Stomach (tissue), 9 donors: ENCODE measurements around the gene PEDS1. TPM values are rescaled to one million over a fixed set of nuclear protein-coding genes. Genes with fewer than 3 reads are reported as not detected.
"Not testable (repeated sequence)": the region's sequence is repeated elsewhere in the genome, so short reads cannot be mapped to it uniquely, and the experiment has no call there.

Experiments used
- DNase-seq, 2 donors: peaks; one replicate each; pipeline versions ENCODE4 v3.0.0 to v3.0.0-alpha.2; 2013 to 2019
- H3K27ac ChIP-seq, 5 donors: fragments of 200-600 bp in 4 of 5; sonication (generic) in 4 of 5; one replicate each; pipeline ENCODE4 v1.5.1; 2013 to 2019; ENCODE audit warnings: mild to moderate bottlenecking in 1 of 5, moderate library complexity in 1 of 5
- H3K27me3 ChIP-seq, 3 donors: fragments of 200-600 bp; sonication (generic); one replicate each; pipeline ENCODE4 v1.5.1; 2017 to 2019; ENCODE audit warnings: mixed run types in 1 of 3
- H3K36me3 ChIP-seq, 4 donors: fragments of 200-600 bp; sonication (generic); 1 replicate in 3 of 4; 2 replicates in 1 of 4; pipeline ENCODE4 v1.5.1; 2016 to 2019
- H3K4me1 ChIP-seq, 4 donors: fragments of 200-600 bp; sonication (generic); one replicate each; pipeline ENCODE4 v1.5.1; 2016 to 2019
- H3K4me3 ChIP-seq, 4 donors: fragments of 200-600 bp; sonication (generic) in 3 of 4; one replicate each; pipeline ENCODE4 v1.5.1; 2016 to 2019; ENCODE audit warnings: mild to moderate bottlenecking in 1 of 4
- H3K9me3 ChIP-seq, 4 donors: fragments of 200-600 bp; sonication (generic); one replicate each; pipeline ENCODE4 v1.5.1; 2016 to 2019
- EP300 ChIP-seq: sonication (generic); formaldehyde crosslinking; IDR thresholded peaks from one replicate; pipeline ENCODE4 v1.6.1; 2017; ENCODE audit warnings: antibody characterized with exemption
- POLR2A ChIP-seq, 4 donors: fragments of 450-650 bp; IDR thresholded peaks; one replicate each; pipeline ENCODE4 v1.6.1; 2016; ENCODE audit warnings: antibody characterized with exemption in 4 of 4, control low read depth in 2 of 4, mild to moderate bottlenecking in 1 of 4, moderate library complexity in 1 of 4
- POLR2AphosphoS5 ChIP-seq, 3 donors: sonication (generic); formaldehyde crosslinking; IDR thresholded peaks; one replicate each; pipeline ENCODE4 v1.6.1; 2016; ENCODE audit warnings: antibody characterized with exemption in 3 of 3
- WGBS, 5 donors: extraction: QIAGEN DNeasy Blood & Tissue Kit in 3 of 5; methylation state at CpG; one replicate each; pipeline versions ENCODE4 v1.1.5 to v1.1.7; 2013 to 2018; 5-methylcytosine and 5-hydroxymethylcytosine counted together
- intact Hi-C: fragments of 100-400 bp; cut with DNase I; formaldehyde crosslinking; loops from one replicate; pipeline ENCODE4 v1.15.1; 2023; ENCODE audit warnings: low total_unique reads
- polyA plus RNA-seq, 3 donors: library from polyadenylated mRNA; stranded (reverse); fragments of 200-250 nt; gene quantifications; one replicate each; pipeline ENCODE4 v1.2.3, GENCODE V29; 2013
- total RNA-seq, 5 donors: library from RNA; depleted of rRNA; stranded (reverse); fragments of >200 nt; gene quantifications; one replicate each; pipeline versions ENCODE4 v1.1.0 to v1.2.3, GENCODE V29; 2014 to 2016
- TF ChIP-seq, protein P1 (sequence below), 7 experiments: fragments of 450-650 bp in 4 of 7; fragments of 200-600 bp in 3 of 7; sonication (generic) in 3 of 7; IDR thresholded peaks; one replicate each; pipeline ENCODE4 v1.5.1; 2016 to 2019; ENCODE audit warnings: antibody characterized with exemption in 7 of 7, control low read depth in 2 of 7, mild to moderate bottlenecking in 1 of 7
- donor health status: healthy with polysubstance abuse.
- donor health status: Bipolar disorder and iron deficiency.
- donor health status: healthy.

Gene PEDS1
- total and polyA plus RNA-seq, 8 donors, result 1.8 to 79.4 (median 17.5) TPM

DNA sequence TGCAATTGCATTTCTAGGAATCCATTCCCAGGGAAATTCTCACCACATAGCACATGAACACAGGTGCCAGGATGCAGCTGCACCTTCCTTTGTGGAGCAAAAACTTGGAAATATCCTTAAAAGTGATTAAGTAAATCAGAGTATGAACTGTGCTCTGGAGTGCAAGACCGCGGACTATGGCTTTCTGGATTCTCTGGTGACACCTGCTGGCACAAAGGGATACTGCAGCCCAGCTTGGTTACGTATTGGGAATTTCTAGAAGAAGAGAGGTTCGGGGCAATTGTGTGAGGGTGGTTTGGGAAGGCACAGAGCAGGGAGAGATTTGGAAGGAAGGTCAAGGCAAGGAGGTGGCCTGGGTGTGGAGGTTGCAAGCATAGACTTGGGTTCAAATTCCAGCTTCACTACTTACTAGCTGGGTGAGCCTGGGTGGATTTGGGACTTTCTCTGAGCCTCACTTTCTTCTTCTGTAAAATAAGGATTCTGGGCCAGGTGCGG is 15.9 kb upstream of the PEDS1 start:
- no peaks in the 10 kb centered on the region for H3K27me3 ChIP-seq
- peak; percentile 88 to 90 for DNase-seq
- H3K36me3 ChIP-seq, result no peaks in the 10 kb centered on the region
- H3K9me3 ChIP-seq, result no peaks in the 10 kb centered on the region
- 18 to 24% (median 19%) methylated on average over 5 of the region's 5 CpGs for WGBS, 5 donors
- no peak overlapping the region for H3K4me3 ChIP-seq
- TF ChIP-seq POLR2A (IDR thresholded peaks at IDR 0.05) (no peak), EP300 (no peak), POLR2AphosphoS5 (IDR thresholded peaks at IDR 0.05) (peak in 1 of 3 donors; percentile 65)
- TF ChIP-seq, protein P1, sequence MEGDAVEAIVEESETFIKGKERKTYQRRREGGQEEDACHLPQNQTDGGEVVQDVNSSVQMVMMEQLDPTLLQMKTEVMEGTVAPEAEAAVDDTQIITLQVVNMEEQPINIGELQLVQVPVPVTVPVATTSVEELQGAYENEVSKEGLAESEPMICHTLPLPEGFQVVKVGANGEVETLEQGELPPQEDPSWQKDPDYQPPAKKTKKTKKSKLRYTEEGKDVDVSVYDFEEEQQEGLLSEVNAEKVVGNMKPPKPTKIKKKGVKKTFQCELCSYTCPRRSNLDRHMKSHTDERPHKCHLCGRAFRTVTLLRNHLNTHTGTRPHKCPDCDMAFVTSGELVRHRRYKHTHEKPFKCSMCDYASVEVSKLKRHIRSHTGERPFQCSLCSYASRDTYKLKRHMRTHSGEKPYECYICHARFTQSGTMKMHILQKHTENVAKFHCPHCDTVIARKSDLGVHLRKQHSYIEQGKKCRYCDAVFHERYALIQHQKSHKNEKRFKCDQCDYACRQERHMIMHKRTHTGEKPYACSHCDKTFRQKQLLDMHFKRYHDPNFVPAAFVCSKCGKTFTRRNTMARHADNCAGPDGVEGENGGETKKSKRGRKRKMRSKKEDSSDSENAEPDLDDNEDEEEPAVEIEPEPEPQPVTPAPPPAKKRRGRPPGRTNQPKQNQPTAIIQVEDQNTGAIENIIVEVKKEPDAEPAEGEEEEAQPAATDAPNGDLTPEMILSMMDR (IDR thresholded peaks at IDR 0.05), result peak in 5 of 7 experiments; percentile 94 to 99 (median 97)
- intact Hi-C loops, result no loop called here
- H3K4me1 ChIP-seq, result peaks cover 22 to 51% (median 36%) of the 10 kb centered on the region in 4 donors
- H3K27ac ChIP-seq, result no peak overlapping the region

DNA sequence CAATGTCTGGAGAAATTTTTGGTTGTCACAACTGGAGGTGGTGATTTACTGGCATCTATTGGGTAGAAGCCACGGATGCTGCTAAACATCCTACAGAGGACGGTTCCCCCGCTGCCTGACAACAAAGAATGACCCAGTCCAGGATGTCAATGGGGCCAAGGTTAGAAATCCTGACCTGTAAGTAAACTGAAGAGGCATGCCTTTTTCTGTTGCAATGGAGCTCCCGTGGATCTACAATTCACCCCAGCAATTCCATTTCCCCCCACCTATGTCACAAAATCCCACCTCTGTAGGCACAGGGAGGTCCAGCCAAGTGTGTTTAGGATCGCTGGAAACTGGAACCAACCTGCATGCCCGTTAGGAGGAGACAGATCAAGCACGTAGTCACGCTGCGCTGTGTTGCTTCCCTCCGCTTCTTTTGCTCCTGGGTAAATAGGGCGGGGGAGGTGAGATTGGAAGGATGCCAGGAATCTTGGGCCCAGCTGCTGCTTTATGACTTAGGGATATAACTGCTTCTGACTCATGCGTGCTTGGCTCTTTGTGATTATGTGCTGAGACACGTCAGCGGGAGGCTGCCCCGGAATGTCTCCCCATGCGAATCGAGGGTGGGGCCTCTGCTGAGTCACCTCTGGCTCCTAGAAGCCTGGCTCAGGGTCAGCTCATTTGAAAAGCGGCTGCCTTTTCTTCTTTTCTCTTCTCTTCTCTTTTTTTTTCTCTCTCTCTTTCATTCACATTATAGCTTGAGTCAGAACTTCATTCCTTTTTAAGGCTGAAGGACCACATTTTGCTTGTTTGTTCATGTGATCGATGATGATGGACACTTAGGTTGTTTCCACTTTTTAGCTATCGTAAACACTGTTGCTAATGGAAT is 12.4 kb upstream of the PEDS1 start:
- intact Hi-C loops, result no loop called here
- H3K27me3 ChIP-seq, result no peaks in the 10 kb centered on the region

DNA sequence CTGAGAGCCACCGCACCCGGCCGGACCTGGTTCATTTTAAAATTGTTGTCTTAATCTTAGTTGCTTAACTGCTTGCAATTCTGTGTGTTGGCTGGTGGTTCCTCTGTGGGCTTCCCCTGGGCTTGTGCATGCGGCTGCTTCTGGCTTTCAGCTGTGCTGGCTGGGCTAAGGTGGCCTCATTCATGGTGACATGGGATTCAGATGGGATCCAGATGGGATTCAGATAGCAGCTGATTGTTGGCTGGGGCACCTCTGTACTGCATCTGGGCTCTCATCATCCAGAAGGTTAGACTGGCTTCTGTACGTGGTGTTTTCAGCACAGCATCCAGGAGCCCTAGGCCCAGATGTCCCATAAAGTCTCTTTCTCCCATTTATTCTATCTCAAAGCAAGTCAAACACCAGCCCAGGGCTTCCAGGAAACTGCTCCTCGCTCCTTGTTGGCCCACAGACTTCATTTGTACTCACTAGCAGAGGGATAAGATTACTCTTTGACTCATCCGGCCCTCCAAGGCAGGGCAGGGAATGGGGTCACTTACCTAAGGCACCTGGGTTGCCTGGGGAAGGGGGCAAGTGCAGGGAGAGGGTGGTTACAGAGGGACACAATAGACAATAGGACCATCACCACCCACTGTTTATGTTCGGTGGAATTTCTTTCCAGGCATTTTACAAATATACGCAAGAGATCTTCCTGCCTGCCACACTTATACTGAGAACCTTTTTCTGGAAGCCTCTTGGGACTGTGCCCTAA is 10.2 kb upstream of the PEDS1 start:
- DNase-seq, result peak in 1 of 2 donors; percentile 50
- intact Hi-C loops, result no loop called here
- H3K27me3 ChIP-seq, result no peaks in the 10 kb centered on the region
- no peaks in the 10 kb centered on the region for H3K36me3 ChIP-seq
- H3K9me3 ChIP-seq, result no peaks in the 10 kb centered on the region
- H3K27ac ChIP-seq, result peak overlapping the region; percentile 5 to 90 (median 62)
- TF ChIP-seq, protein P1 (IDR thresholded peaks at IDR 0.05), result no peak
- TF ChIP-seq POLR2A (IDR thresholded peaks at IDR 0.05) (no peak), POLR2AphosphoS5 (IDR thresholded peaks at IDR 0.05) (no peak), EP300 (no peak)
- H3K4me3 ChIP-seq, result no peak overlapping the region
- H3K4me1 ChIP-seq, result peaks cover 17 to 48% (median 19%) of the 10 kb centered on the region in 4 donors
- WGBS, 5 donors, result 49 to 66% (median 62%) methylated on average over 9 of the region's 9 CpGs

More for the DNA sequence above, 12.4 kb upstream of the PEDS1 start:
- Histone ChIP-seq H3K4me1 (peaks cover 17 to 53% (median 22%) of the 10 kb centered on the region in 4 donors), H3K9me3 (no peaks in the 10 kb centered on the region), H3K36me3 (no peaks in the 10 kb centered on the region), H3K27ac (peak overlapping the region; percentile 52 to 90 (median 81)), H3K4me3 (peak overlapping the region; percentile 17 to 24 (median 19))
- WGBS, 5 donors, result 5 to 11% (median 7%) methylated on average over 20 of the region's 20 CpGs
- DNase-seq, result peak; percentile 95 to 99
- no peak for TF ChIP-seq POLR2A (IDR thresholded peaks at IDR 0.05)
- peak; percentile 80 to 96 (median 93) for TF ChIP-seq POLR2AphosphoS5 (IDR thresholded peaks at IDR 0.05)
- TF ChIP-seq, protein P1 (IDR thresholded peaks at IDR 0.05), result no peak
- TF ChIP-seq EP300, result peak; percentile 81

DNA sequence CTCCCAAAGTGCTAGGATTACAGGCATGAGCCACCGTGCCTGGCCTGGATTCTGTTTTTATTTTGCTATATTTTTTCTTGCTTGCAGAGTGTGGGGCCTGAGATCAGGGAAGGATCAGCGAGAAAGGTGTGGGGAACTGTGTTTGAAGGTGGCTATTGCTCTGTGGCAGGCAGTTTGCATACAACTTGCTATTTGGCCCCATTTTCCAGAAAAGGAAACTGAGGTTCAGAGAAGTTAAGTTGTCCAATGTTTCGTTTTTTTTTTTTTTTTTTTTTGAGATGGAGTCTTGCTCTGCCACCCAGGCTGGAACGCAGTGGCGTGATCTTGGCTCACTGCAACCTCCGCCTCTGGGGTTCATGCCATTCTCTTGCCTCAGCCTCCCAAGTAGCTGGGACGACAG is 8.0 kb upstream of the PEDS1 start:
- H3K9me3 ChIP-seq, H3K36me3 ChIP-seq, DNase-seq, intact Hi-C loops, H3K4me3 ChIP-seq, H3K27me3 ChIP-seq, H3K27ac ChIP-seq: not testable (repeated sequence)
- H3K4me1 ChIP-seq, result peaks cover 11 to 39% (median 15%) of the 10 kb centered on the region in 4 donors
- 81 to 94% (median 84%) methylated on average over 7 of the region's 7 CpGs for WGBS, 5 donors
